Left forelimb (tissue), 1 donor: ENCODE results near the gene KCNJ2.

Experiments used
- DNase-seq: peaks from one replicate; pipeline ENCODE4 v3.0.0-alpha.2; 2018; ENCODE audit warnings: low spot score

Gene KCNJ2

DNA sequence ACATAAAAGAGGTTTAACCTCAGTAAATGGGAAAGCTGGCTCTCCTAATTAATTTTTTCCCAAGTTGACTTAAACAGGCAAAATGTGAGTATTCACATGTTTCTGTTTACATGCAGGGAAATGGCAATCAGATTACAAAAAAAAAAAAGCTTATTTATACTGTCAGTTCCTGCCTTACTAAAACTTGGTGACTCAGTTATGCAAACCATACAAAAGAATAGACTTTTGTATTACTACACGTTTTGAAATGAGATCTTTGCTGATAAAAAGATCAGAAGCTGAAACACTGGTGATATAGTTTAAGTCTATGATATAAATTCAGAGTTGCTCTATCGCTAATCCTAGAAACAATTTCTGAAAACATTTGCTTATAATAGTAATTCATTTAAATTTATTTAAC is 9.4 kb upstream of the KCNJ2 start:
- DNase-seq, result no peak

- no peak for DNase-seq
These were observed 7.8 kb upstream of the KCNJ2 start for GRCh38 chr17:70161519-70161918.

- DNase-seq, result no peak
These were observed 3.9 kb upstream of the KCNJ2 start for GRCh38 chr17:70165383-70165782.

GRCh38 chr17:70166615-70167014 is 2.7 kb upstream of the KCNJ2 start:
- DNase-seq, result no peak

DNA sequence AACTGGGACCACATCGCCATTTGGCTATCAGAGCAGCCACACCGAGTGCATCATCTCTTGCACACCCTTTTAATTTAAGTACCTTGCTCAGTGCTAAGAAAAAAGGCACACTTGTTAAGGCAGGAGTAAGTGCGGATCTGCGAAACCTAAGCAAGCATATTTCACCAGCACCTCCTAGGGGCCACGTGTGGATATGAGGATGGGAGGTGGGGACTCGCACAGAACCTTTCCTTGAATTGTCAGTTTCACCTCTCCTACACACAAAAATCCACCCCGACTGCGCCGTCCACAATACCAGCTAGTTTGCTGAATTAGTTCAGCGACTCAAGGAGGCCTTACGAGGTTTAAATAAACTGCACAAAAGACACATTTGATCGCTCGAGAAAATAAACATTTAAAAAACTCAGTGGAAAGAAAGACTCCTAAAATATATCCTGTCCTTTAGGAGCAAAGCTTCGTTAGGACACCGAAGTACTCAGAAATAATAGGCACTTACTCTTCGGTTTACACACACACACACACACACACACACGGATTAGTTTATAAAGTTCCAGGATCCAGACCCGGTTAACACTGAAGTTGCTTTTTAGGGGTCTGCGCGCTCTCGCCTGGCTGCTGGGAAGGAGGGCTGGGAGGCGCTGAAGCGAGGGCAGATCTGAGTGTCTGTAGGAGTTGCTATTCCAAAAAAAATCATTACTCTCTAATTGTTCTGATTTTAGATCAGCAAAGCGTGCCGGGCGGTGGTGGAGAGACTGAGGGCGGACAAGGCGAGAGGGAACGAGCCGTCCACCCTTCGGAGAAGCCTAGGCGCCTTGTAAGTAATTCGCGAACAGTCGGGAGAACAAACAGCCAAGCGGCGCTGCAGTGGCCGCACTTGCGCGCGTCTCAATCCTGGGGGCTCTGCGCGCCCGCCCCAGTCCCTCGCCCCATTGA is 1.0 kb upstream of the KCNJ2 start:
- peak; percentile 77 for DNase-seq

GRCh38 chr17:70169709-70170597 is 621 bp downstream of the KCNJ2 start:
- DNase-seq, result no peak

GRCh38 chr17:70171159-70171558 is 1.8 kb downstream of the KCNJ2 start:
- DNase-seq, result no peak

DNA sequence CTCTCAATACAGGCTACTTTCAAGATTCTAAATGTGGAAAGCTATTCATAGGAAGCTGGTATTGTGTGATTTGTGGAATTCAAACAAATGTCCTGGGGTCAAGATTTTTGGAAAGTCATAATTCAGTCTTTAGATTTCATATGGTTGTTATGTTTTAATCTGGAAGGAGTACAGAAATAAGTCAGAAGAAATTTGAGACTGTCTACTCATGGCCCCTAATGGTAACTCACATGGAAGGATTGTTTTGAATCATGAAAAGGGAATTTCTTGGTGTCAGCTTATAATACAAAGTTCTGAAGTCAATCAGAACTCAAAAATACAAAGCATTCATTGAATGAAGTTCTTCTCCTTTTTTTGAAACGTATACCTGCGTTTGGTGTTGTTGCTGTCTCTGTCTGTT is 3.1 kb downstream of the KCNJ2 start:
- no peak for DNase-seq

DNA sequence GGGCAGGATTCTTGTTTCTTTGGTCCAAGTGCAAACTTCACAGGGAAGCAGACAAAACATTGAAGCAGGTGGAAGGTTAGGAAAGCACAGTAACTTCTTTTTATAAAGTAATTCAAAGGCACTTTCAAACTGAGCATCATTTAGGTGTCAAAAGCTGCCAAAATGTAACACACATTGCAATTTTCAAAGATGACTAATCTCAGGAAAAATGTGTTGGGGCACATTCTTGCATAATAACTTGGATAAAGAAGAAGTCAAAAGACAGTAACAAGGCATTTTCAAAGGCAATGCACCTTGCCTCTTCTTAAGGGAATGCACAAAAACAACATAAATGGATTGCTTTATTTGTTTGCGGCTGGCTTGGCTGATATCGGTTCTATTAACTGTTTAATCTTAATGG is 3.6 kb downstream of the KCNJ2 start:
- DNase-seq, result no peak

DNA sequence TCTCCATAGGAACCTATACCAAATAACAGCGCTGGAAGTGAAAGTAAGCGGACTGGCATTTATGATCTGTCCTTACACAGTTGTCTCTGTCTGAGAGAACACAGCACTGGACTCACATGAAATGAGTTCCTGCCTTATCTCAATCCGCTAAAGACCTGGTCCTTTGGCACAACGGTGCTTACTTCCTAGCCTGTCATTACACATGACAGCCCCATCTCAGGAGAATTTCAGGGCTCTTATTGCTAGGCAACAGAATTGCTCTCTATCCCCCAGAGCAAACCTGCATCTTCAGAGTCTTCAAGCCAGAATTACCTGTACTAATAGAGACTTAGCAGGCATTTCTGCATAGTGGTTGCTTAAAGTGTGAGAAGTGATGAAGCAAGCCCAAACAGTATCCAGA is 4.3 kb downstream of the KCNJ2 start:
- DNase-seq, result no peak

DNA sequence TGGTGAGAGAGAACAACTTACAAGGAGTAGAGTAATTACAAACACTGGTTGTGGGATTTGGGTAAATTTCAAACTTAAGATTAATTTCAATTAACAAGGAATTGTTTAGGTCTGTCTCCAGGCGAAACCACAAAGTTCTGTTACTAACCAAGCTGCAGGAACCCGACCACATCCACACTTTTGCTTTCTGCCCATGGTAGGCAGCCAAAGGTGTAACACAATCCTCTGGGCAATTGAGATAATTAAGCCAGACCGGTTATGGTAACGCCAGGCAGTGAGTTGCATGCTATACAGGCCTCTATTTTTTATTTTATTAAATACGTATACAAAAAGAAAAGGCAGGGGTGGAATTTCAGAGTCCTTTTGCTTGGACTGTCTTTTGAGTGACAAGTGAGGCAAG is 12.0 kb downstream of the KCNJ2 start:
- DNase-seq, result no peak

GRCh38 chr17:70181866-70182265 is 12.5 kb downstream of the KCNJ2 start:
- no peak for DNase-seq

DNA sequence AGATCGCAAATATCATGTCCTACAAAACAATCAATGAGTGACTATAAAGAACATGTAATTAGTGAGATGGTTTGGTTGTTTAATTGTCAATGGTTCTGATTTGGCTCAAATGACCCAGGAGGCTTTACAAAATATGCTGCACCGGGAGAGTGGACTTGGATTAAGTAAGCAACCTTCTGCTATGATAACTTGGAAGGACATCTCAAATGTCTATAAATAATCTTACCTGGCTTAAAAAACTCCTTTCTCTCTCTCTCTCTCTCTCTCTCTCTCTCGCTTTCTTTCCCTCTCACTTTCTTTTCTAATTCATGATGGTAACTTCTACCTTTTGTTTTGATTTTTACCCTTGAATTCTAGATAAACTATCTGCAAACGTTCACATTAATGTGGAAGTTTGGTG is 14.2 kb downstream of the KCNJ2 start:
- no peak for DNase-seq

GRCh38 chr17:70184207-70184606 is 14.9 kb downstream of the KCNJ2 start:
- no peak for DNase-seq

DNA sequence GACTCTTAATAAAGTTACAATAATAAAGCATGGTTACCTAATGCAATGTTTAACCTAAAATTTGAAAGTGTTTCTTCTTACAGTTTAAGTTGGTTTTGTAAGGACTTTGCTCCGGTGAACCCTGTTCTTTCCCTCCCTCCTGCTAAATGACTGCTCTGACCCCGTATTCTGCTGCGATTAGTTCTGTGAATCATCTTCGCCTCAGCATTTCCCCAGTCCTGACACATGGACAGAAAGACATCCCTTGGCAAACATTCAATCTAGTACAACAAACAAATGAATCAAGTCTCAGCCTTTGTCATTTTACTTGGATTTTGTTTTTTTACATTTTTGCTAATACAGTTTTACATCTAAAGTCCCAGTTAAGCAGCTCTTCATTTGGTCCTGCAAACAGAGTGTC is 15.4 kb downstream of the KCNJ2 start:
- no peak for DNase-seq

DNA sequence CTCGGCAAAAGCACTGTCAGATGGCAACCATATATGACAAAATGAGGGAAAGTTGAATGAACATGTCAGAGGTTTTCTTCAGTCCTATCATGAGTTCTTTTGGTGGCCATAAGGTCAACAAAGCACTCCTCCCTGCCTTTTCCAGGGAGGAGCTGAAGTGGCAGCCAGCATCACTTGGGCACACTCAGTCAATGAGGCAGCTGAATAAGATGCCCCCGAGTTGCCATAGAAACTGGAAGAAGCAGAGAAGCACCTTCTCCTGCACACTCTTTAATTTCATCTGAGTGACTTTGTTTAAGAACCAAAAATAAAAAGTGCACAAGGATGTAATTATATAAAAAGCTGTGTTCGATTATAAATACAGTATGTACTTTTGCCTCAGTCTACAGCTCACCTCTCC is 16.0 kb downstream of the KCNJ2 start:
- no peak for DNase-seq

DNA sequence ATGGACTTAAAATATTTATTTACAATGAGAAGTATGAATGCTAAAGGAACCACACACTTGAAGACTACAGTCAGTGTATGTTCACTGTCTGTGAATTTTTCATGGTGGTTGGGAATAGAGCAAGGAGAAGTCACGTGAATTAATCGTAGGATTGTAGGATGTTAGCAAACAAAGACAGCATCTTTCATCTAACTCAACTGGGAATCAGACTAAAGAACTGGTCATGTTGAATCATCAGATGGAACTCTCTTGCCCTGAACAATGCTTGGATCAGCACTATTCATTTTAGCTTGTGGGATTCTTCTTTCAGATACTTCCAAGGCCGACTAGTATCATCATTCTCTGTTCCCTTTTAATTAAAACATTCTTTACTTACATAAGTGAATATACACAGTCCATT is 18.1 kb downstream of the KCNJ2 start:
- no peak for DNase-seq

DNA sequence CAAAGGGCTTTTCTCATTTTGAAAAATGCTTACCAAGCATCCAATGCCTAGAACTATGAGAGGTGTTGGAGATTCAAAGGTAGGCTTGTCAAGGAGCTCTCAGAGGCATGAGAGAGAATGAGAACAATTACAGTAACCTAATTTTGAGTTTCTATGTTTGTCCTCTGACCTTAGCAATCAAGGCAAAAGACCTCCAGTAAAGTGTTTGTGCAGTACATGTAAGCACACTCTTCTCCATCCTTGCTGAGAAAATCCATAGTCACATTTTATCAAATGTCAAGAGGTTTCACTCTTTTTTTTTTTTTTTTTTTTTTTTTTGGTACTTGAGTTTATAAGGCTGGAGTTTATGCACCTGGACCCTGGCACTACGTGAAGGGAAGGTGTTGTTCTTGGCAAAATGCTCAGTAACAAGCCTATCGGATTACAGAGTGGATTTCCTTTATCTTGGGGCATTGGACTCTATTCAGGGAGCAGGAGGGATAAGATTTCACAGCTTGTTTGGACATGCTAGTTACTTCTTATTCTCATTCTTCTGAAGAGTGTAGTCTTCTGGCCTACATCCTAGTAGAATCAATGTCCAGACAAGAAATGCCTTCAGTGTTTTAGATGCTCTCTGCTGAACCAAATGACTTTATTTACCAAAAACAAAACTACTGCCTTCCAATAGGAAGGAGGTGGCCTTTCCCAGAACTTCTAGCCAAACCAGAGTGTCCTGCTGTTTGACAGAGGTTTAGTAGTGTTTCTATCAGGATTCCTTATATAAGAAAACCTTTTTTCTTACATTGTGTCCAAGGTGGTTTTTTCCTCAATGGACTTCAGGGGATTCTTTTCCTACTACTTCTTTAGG is 21.9 kb downstream of the KCNJ2 start:
- DNase-seq, result no peak

- DNase-seq, result no peak
These were observed 25.8 kb downstream of the KCNJ2 start for GRCh38 chr17:70195091-70195490.

GRCh38 chr17:70201872-70202419 is 32.6 kb downstream of the KCNJ2 start:
- no peak for DNase-seq

DNA sequence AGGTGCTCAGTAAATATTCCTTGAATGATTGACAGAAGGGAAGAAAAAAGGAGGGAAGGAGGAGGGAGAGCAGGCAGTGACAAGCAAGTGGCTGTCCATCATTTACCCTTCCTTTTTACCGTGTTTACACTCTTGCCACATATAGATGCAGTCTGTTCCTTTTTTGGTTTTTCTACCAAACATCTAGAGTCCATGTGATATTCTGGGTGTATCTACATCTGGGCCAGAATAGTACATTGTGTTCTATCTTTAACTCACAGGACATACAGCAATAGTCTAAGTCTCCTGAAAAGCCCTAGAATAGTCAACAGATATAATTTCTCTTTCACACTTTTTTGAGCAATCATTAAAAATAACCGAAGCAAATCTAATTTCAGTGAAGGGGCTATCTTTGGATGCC is 33.5 kb downstream of the KCNJ2 start:
- DNase-seq, result no peak

GRCh38 chr17:70204431-70204830 is 35.1 kb downstream of the KCNJ2 start:
- DNase-seq, result no peak
